ENCODE measurements around the gene IGFBP5. TPM values are rescaled to one million over a fixed set of nuclear protein-coding genes. Genes with fewer than 3 reads are reported as not detected.

Gene IGFBP5
- total RNA-seq, 5 donors from 2014 or later (not counting 1 experiment from before 2014, with no cell fraction given), result 3.3 to 6.6 (median 4.1) TPM; not detected in 2

- Mint-ChIP-seq H3K27me3 (peaks cover 4 to 16% of the 10 kb centered on the region in 2 donors), H3K36me3 (no peaks in the 10 kb centered on the region), H3K27ac (no peak overlapping the region), H3K4me3 (no peak overlapping the region), H3K9me3 (no peaks in the 10 kb centered on the region), H3K4me1 (no peaks in the 10 kb centered on the region)
- DNase-seq, result no peak
- Histone ChIP-seq H3K27me3 (replicated peaks in 1 of 2; ENCODE audit: control insufficient read depth in 2 of 2, extremely low read depth in 1 of 2, insufficient read depth in 2 of 2, low read length in 1 of 2) (peaks cover 0 to 12% of the 10 kb centered on the region in 2 experiments), H3K4me3 (ENCODE audit: control insufficient read depth in 1 of 2, extremely low read depth in 1 of 2, low read length in 1 of 2) (no peak overlapping the region), H3K9me3 (no peaks in the 10 kb centered on the region), H3K36me3 (ENCODE audit: control insufficient read depth in 2 of 2, extremely low read depth in 1 of 2, insufficient read depth in 1 of 2, low read length in 1 of 2) (no peaks in the 10 kb centered on the region), H3K27ac (ENCODE audit: low read length) (no peak overlapping the region), H3K4me1 (ENCODE audit: control insufficient read depth in 1 of 2, extremely low read depth in 1 of 2, insufficient read depth in 2 of 2, low read length in 2 of 2) (no peaks in the 10 kb centered on the region)
- WGBS (ENCODE audit: insufficient coverage), result 54% methylated on average over 3 of the region's 4 CpGs
- CTCF ChIA-PET, result no interaction called here
- POLR2A ChIA-PET, result no interaction called here
- ATAC-seq (replicated peaks in 1 of 4), result no peak
Observed at GRCh38 chr2:216717491-216717901, 22.1 kb upstream of the IGFBP5 start.

GRCh38 chr2:216716109-216716508, 20.8 kb upstream of the IGFBP5 start:
- H3K36me3 Mint-ChIP-seq, result no peaks in the 10 kb centered on the region
- no peaks in the 10 kb centered on the region for H3K4me1 ChIP-seq (ENCODE audit: control insufficient read depth in 1 of 2, extremely low read depth in 1 of 2, insufficient read depth in 2 of 2, low read length in 2 of 2)
- no peak overlapping the region for H3K4me3 Mint-ChIP-seq
- no peaks in the 10 kb centered on the region for H3K9me3 Mint-ChIP-seq
- H3K27me3 Mint-ChIP-seq, result peaks cover 0 to 17% of the 10 kb centered on the region in 2 donors
- ChIA-PET POLR2A (no interaction called here), CTCF (no interaction called here)
- no peak overlapping the region for H3K4me3 ChIP-seq (ENCODE audit: control insufficient read depth in 1 of 2, extremely low read depth in 1 of 2, low read length in 1 of 2)
- no peak overlapping the region for H3K27ac ChIP-seq (ENCODE audit: low read length)
- DNase-seq (no peak), ATAC-seq (replicated peaks in 1 of 4) (no peak)
- H3K9me3 ChIP-seq, result no peaks in the 10 kb centered on the region
- 63% methylated on average over 4 of the region's 4 CpGs for whole genome bisulfite sequencing (ENCODE audit: insufficient coverage)
- no peaks in the 10 kb centered on the region for H3K36me3 ChIP-seq (ENCODE audit: control insufficient read depth in 2 of 2, extremely low read depth in 1 of 2, insufficient read depth in 1 of 2, low read length in 1 of 2)
- peaks cover 0 to 8% of the 10 kb centered on the region in 2 experiments for H3K27me3 ChIP-seq (replicated peaks in 1 of 2; ENCODE audit: control insufficient read depth in 2 of 2, extremely low read depth in 1 of 2, insufficient read depth in 2 of 2, low read length in 1 of 2)
- H3K27ac Mint-ChIP-seq, result no peak overlapping the region
- no peaks in the 10 kb centered on the region for H3K4me1 Mint-ChIP-seq

- 80% methylated on average over 12 of the region's 14 CpGs for WGBS (ENCODE audit: insufficient coverage)
- no peak overlapping the region for H3K27ac Mint-ChIP-seq
- H3K4me1 Mint-ChIP-seq, result no peaks in the 10 kb centered on the region
- Histone ChIP-seq H3K27me3 (replicated peaks in 1 of 2; ENCODE audit: control insufficient read depth in 2 of 2, extremely low read depth in 1 of 2, insufficient read depth in 2 of 2, low read length in 1 of 2) (peaks cover 0 to 8% of the 10 kb centered on the region in 2 experiments), H3K4me1 (ENCODE audit: control insufficient read depth in 1 of 2, extremely low read depth in 1 of 2, insufficient read depth in 2 of 2, low read length in 2 of 2) (no peaks in the 10 kb centered on the region), H3K9me3 (no peaks in the 10 kb centered on the region), H3K36me3 (ENCODE audit: control insufficient read depth in 2 of 2, extremely low read depth in 1 of 2, insufficient read depth in 1 of 2, low read length in 1 of 2) (no peaks in the 10 kb centered on the region), H3K4me3 (ENCODE audit: control insufficient read depth in 1 of 2, extremely low read depth in 1 of 2, low read length in 1 of 2) (no peak overlapping the region), H3K27ac (ENCODE audit: low read length) (no peak overlapping the region)
- H3K9me3 Mint-ChIP-seq, result no peaks in the 10 kb centered on the region
- no peak for ATAC-seq (replicated peaks in 1 of 4)
- POLR2A ChIA-PET, result no interaction called here
- CTCF ChIA-PET, result no interaction called here
- peaks cover 0 to 17% of the 10 kb centered on the region in 2 donors for H3K27me3 Mint-ChIP-seq
- no peak overlapping the region for H3K4me3 Mint-ChIP-seq
- H3K36me3 Mint-ChIP-seq, result no peaks in the 10 kb centered on the region
- no peak for DNase-seq
Observed at GRCh38 chr2:216715402-216715974, 20.1 kb upstream of the IGFBP5 start.

- ChIA-PET POLR2A (no interaction called here), CTCF (no interaction called here)
- Mint-ChIP-seq H3K27ac (no peak overlapping the region), H3K4me1 (no peaks in the 10 kb centered on the region), H3K36me3 (no peaks in the 10 kb centered on the region), H3K4me3 (no peak overlapping the region), H3K9me3 (peaks cover 0 to 4% (median 0%) of the 10 kb centered on the region in 3 donors), H3K27me3 (peaks cover 0 to 17% of the 10 kb centered on the region in 2 donors)
- no CpG with 5 or more reads among the region's 3 CpGs for WGBS (ENCODE audit: insufficient coverage)
- Histone ChIP-seq H3K4me3 (ENCODE audit: control insufficient read depth in 1 of 2, extremely low read depth in 1 of 2, low read length in 1 of 2) (no peak overlapping the region), H3K27me3 (replicated peaks in 1 of 2; ENCODE audit: control insufficient read depth in 2 of 2, extremely low read depth in 1 of 2, insufficient read depth in 2 of 2, low read length in 1 of 2) (peaks cover 0 to 8% of the 10 kb centered on the region in 2 experiments), H3K9me3 (no peaks in the 10 kb centered on the region), H3K36me3 (ENCODE audit: control insufficient read depth in 2 of 2, extremely low read depth in 1 of 2, insufficient read depth in 1 of 2, low read length in 1 of 2) (no peaks in the 10 kb centered on the region), H3K27ac (ENCODE audit: low read length) (no peak overlapping the region), H3K4me1 (ENCODE audit: control insufficient read depth in 1 of 2, extremely low read depth in 1 of 2, insufficient read depth in 2 of 2, low read length in 2 of 2) (no peaks in the 10 kb centered on the region)
- no peak for ATAC-seq (replicated peaks in 1 of 4)
- no peak for DNase-seq
Observed at GRCh38 chr2:216714376-216714775, 19.0 kb upstream of the IGFBP5 start.

- H3K9me3 ChIP-seq, result no peaks in the 10 kb centered on the region
- no peaks in the 10 kb centered on the region for H3K36me3 ChIP-seq (ENCODE audit: control insufficient read depth in 2 of 2, extremely low read depth in 1 of 2, insufficient read depth in 1 of 2, low read length in 1 of 2)
- ATAC-seq (replicated peaks in 1 of 4) (no peak), DNase-seq (no peak)
- Mint-ChIP-seq H3K4me3 (no peak overlapping the region), H3K27me3 (peaks cover 0 to 17% of the 10 kb centered on the region in 2 donors), H3K4me1 (no peaks in the 10 kb centered on the region), H3K9me3 (peaks cover 0 to 6% (median 0%) of the 10 kb centered on the region in 3 donors), H3K36me3 (no peaks in the 10 kb centered on the region), H3K27ac (no peak overlapping the region)
- ChIA-PET POLR2A (interaction anchor here in 1 of 2 donors (0.6 kb wide), 1 partner anchor 231 kb away, joined by 3 read pairs; no protein-coding TSS in a partner anchor), CTCF (no interaction called here)
- H3K4me3 ChIP-seq (ENCODE audit: control insufficient read depth in 1 of 2, extremely low read depth in 1 of 2, low read length in 1 of 2), result no peak overlapping the region
- no peaks in the 10 kb centered on the region for H3K4me1 ChIP-seq (ENCODE audit: control insufficient read depth in 1 of 2, extremely low read depth in 1 of 2, insufficient read depth in 2 of 2, low read length in 2 of 2)
- peaks cover 0 to 8% of the 10 kb centered on the region in 2 experiments for H3K27me3 ChIP-seq (replicated peaks in 1 of 2; ENCODE audit: control insufficient read depth in 2 of 2, extremely low read depth in 1 of 2, insufficient read depth in 2 of 2, low read length in 1 of 2)
- 65% methylated on average over 2 of the region's 8 CpGs for WGBS (ENCODE audit: insufficient coverage)
- H3K27ac ChIP-seq (ENCODE audit: low read length), result no peak overlapping the region
Observed at GRCh38 chr2:216713691-216714336, 18.5 kb upstream of the IGFBP5 start.

- ATAC-seq (replicated peaks in 1 of 4), result no peak
- ChIA-PET POLR2A (no interaction called here), CTCF (no interaction called here)
- Histone ChIP-seq H3K27me3 (replicated peaks in 1 of 2; ENCODE audit: control insufficient read depth in 2 of 2, extremely low read depth in 1 of 2, insufficient read depth in 2 of 2, low read length in 1 of 2) (peaks cover 0 to 5% of the 10 kb centered on the region in 2 experiments), H3K9me3 (no peaks in the 10 kb centered on the region), H3K27ac (ENCODE audit: low read length) (no peak overlapping the region), H3K4me3 (ENCODE audit: control insufficient read depth in 1 of 2, extremely low read depth in 1 of 2, low read length in 1 of 2) (no peak overlapping the region), H3K4me1 (ENCODE audit: control insufficient read depth in 1 of 2, extremely low read depth in 1 of 2, insufficient read depth in 2 of 2, low read length in 2 of 2) (no peaks in the 10 kb centered on the region), H3K36me3 (ENCODE audit: control insufficient read depth in 2 of 2, extremely low read depth in 1 of 2, insufficient read depth in 1 of 2, low read length in 1 of 2) (no peaks in the 10 kb centered on the region)
- Mint-ChIP-seq H3K4me1 (no peaks in the 10 kb centered on the region), H3K36me3 (no peaks in the 10 kb centered on the region), H3K9me3 (peaks cover 0 to 6% (median 0%) of the 10 kb centered on the region in 3 donors), H3K4me3 (no peak overlapping the region), H3K27me3 (peaks cover 0 to 11% of the 10 kb centered on the region in 2 donors), H3K27ac (no peak overlapping the region)
- no CpG with 5 or more reads among the region's 8 CpGs for WGBS (ENCODE audit: insufficient coverage)
- DNase-seq, result no peak
Observed at GRCh38 chr2:216711348-216711747, 16.0 kb upstream of the IGFBP5 start.

Data from T-cell (primary cell).